Measurements from ENCODE around the gene PFKP.

DNA sequence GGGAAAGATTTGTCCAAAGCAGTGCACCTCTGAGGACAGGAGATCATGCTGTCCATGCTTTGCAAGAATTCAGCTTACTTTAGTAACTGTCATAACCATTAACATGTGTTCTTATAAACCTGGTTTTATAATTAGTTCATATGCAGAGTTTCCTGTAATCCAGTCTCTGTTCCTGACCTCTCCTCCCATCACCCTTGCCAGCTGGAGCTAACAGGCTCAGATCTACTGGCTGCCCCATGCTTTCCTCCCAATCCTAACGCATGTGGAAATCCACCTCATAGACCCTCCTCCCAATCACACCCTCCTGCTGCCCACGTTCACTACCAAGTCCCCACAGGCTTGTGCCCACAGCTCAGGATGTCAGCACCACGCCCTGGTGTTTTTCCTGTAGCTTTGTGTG is 45.3 kb upstream of the PFKP start:
- TF ChIP-seq, protein P1, sequence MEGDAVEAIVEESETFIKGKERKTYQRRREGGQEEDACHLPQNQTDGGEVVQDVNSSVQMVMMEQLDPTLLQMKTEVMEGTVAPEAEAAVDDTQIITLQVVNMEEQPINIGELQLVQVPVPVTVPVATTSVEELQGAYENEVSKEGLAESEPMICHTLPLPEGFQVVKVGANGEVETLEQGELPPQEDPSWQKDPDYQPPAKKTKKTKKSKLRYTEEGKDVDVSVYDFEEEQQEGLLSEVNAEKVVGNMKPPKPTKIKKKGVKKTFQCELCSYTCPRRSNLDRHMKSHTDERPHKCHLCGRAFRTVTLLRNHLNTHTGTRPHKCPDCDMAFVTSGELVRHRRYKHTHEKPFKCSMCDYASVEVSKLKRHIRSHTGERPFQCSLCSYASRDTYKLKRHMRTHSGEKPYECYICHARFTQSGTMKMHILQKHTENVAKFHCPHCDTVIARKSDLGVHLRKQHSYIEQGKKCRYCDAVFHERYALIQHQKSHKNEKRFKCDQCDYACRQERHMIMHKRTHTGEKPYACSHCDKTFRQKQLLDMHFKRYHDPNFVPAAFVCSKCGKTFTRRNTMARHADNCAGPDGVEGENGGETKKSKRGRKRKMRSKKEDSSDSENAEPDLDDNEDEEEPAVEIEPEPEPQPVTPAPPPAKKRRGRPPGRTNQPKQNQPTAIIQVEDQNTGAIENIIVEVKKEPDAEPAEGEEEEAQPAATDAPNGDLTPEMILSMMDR (IDR thresholded peaks at IDR 0.05), result no peak
- TF ChIP-seq ZFX (IDR thresholded peaks at IDR 0.05; ENCODE audit: borderline replicate concordance), result no peak
